GM12872 (cell line): ENCODE data around the gene MYO1D.

Experiments
- TF ChIP-seq, protein P1 (sequence below): IDR thresholded peaks from 3 replicates; pipeline ENCODE4 v1.5.1; 2011; ENCODE audit warnings: low read depth, mild to moderate bottlenecking, low read length, moderate library complexity; ENCODE audit not compliant: insufficient read depth

Gene MYO1D

DNA sequence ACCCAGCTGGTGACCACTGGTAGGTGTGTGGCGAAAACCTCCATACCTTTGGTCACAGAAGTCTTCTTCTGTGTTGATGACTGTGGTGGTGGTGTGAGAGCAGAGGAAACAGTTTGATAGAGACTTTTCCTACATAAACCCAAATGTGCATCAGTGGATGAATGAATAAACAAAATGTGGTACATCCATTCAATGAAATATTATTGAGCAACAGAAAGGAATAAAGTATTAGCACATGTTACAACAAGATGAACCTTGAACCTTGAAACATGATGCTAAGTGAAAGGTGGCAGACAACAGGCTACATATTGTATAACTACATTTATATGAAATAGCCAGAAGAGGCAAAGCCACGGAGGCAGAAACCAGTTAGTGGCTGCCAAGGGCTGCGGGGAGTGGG, 374.9 kb downstream of the MYO1D start:
- TF ChIP-seq, protein P1, sequence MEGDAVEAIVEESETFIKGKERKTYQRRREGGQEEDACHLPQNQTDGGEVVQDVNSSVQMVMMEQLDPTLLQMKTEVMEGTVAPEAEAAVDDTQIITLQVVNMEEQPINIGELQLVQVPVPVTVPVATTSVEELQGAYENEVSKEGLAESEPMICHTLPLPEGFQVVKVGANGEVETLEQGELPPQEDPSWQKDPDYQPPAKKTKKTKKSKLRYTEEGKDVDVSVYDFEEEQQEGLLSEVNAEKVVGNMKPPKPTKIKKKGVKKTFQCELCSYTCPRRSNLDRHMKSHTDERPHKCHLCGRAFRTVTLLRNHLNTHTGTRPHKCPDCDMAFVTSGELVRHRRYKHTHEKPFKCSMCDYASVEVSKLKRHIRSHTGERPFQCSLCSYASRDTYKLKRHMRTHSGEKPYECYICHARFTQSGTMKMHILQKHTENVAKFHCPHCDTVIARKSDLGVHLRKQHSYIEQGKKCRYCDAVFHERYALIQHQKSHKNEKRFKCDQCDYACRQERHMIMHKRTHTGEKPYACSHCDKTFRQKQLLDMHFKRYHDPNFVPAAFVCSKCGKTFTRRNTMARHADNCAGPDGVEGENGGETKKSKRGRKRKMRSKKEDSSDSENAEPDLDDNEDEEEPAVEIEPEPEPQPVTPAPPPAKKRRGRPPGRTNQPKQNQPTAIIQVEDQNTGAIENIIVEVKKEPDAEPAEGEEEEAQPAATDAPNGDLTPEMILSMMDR = no peak

DNA sequence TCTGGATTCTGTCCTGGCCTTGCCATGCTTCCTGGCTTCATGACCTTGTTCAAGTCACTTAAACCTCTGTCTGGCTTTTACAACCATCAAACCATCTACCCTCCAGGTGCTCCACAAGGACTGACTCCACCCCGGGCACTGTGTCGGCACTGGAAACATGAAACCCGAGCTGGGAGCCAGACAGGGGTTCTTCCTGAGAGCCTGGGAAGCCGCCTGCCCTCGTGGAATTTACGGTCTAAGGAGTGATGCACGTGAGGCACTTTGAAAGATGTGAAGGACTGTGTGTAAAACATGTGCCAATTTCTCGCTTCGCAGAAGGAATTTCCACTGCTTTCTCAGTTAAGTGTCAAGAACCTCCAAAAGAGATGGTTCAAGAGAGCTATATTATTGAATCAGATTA, 378.5 kb downstream of the MYO1D start:
- TF ChIP-seq, protein P1 = no peak

DNA sequence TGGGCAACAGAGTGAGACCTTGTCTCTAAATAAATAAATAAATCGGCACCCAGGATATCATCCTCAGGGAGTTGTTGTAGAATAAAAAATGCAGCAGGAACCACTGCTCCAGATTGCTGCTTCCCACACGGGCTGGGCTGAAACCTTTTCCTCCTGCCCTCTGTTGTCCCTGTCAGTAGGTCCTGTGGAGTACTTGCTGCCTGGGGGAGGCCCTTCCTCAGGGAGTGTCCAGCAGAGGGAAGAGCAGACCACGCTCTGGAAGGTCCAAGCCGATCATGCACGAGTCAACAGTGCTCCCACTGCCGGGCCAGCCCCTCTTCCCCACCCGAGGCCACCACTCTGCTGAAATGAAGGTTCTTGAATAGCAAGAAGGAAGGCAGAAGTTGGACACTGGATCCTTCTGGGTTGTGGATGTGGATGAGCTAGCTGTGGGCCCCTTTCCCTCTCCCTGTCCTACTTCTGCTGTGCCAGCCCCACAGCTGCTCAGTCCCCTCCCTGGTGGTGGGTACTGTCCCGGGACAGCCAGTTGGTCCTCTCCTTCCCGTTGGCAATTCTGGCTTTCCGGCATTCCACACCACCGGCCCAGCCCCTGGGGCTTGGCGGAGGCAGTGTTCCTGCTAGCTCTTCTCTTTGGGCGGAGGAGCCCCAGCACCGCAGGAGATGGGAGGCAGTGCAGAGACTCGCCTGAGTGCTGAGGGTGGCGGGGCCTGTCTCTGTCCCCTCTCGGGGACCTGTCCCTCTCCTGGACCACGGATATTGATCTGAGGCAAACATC, 379.3 kb downstream of the MYO1D start:
- TF ChIP-seq, protein P1 = no peak

DNA sequence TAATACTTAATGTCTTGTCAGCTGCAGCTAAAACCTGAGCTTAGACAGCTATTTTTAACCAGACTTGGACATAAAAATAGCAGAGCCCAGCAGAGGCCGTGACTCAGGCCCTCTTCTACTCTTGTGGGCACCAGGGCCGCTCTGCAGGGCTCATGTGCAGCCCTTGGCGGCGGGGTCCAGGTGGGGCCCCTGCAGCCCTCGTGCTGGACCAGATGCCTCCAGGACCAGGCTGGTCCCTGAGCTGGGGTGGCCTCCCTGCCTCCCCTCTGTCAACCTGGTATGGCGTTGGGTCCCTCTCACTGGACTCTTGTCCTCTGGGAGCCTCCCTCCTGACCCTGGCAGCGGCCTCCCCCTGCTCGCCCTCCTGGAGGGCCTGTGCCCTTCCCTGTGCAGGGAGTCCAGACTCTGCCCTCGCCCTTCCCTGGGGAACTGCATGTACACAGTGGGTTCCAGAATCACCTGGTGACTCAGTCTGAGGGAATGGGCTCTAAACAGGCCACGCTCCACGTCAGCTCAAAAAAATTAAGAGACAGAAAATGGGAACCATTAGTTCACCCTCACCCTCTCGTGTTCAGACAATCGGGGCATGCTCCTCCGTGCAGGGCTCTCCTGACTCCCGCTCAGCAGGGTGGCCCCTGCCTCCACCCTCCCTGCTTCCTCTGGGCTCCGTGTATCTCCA, 380.4 kb downstream of the MYO1D start:
- TF ChIP-seq, protein P1 = no peak

DNA sequence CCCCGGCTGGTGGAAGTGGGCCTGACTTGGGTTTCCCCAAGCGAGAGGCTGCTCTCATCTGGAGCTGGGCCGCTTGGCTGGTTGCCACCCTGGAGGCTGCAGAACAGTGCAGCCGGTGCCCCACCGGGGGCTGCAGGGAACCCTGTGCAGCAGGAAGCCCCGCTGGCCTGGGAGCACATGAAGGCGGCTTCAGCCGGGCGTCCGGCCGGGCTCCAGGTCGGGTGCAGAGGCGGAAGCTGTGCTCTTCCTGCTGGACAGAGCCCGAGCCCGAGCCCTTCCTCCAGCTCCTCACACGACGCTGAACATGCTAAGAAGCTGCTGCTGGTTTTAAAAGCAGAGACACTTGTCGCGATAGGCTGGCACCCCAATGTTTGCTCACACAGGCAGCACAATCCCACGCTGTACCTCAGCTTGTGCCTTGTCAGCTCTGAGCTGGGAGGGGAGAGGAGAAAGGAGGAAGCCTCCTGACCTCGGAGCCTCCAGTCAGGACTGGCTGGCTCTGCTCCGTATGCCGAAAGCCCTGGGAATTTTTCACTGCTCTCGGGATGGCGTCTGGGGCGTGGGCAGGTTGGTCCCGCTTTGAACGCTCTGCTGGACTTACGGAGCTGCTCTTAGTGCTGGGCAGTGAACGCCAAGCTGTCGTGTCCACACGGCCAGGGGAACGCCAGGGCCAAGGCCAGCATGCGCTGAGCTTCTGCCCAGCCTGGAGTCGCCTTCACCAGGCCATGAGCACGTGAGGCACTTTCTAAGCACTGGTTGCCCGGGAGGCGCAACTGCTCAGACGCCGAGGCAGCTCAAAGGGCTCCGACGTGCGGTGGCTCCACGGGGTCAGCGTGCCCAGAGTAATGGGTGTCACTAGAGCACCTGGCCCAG, 381.3 kb downstream of the MYO1D start:
- TF ChIP-seq, protein P1 = no peak

DNA sequence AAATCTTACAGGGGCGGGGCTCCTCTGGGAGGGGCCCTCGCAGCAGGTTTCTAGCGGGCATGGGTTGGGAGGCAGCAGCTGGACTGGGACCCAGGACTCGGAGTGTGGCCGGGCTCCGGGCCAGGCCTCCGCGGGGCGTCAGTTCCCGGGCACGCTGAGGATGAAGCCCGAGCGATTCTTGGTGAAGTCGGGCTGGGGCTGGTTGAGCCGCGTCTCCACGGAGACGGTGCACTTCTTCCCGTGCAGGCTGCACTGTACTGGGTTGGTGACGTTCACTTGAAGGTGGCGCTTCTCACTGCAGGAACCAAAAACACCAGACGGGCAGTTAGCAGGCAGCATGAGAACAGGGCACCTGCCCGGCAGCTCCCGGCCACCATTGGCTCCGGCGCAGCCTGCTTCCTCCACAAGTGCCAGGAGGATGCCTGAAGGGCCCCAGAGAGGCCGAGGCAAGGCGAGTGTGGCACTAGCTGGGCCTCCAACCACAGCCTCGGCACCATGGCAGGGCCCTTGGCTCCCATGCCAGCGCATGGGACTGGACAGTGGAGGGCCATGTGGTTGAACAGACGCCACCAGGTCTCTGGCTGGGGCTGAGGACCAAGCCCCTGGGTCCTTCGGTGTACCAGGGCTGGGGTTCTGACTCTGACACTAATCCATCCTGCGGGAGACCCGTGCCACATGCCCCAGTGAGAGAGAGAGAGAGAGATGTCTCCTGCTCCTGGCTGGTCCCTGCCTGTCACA, 382.1 kb downstream of the MYO1D start:
- TF ChIP-seq, protein P1 = no peak

DNA sequence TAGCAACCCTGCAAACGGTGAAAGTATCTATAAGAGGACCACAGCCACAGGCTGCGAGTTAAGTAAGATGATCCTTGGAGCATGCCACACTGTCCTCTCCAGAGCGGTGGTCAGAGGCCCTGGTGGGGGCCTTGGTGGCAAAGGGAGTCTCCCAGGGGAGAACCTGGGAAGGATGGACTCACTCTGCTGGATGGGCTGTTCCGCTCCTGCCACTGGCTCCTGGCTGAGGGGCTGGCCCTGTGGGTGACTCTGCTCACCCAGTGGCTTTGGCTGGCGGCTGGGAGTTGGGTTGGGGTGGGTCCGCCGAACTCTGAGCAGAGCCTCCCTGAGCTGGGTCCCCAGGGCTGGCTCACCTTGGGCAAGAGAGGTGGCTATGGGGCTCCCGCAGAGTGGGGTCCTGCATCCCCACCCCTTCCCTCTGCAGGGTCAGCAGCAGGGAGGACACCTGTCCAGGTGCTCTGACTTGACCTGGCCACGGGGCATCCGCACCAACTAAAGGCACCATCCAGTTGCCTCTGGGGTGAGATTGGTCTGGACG, 382.9 kb downstream of the MYO1D start:
- TF ChIP-seq, protein P1 = no peak
